RWPE2 (cell line): ENCODE results near the gene GADL1.
A peak's percentile ranks its signal among the peaks of the same experiment; 100 is the strongest.

Source experiments
- ATAC-seq: fragments of 200-7000 bp; cut with Tn5 transposase; 3 replicates; pipeline ENCODE4 v1.9.1; 2021; ENCODE audit warnings: low read depth
- DNase-seq: peaks from one replicate; pipeline ENCODE4 v3.0.0-alpha.2; 2020; ENCODE audit warnings: low spot score
- H3K27ac ChIP-seq: fragments of 450-650 bp; 2 replicates; pipeline ENCODE4 v1.5.1; 2017; ENCODE audit warnings: mild to moderate bottlenecking; ENCODE audit not compliant: poor library complexity, severe bottlenecking
- H3K27me3 ChIP-seq: fragments of 250-450 bp; sonication (Bioruptor Pico); 2 replicates; pipeline ENCODE4 v1.5.1; 2021; ENCODE audit warnings: mild to moderate bottlenecking, moderate library complexity; ENCODE audit not compliant: insufficient read depth, poor library complexity, severe bottlenecking
- H3K36me3 ChIP-seq: fragments of 250-450 bp; sonication (Bioruptor Pico); 2 replicates; pipeline ENCODE4 v1.5.1; 2020; ENCODE audit warnings: low read depth, mild to moderate bottlenecking, moderate library complexity
- H3K4me1 ChIP-seq: fragments of 250-450 bp; sonication (Bioruptor Pico); 2 replicates; pipeline ENCODE4 v1.5.1; 2021; ENCODE audit warnings: mild to moderate bottlenecking, moderate library complexity; ENCODE audit not compliant: insufficient read depth, poor library complexity, severe bottlenecking
- H3K4me3 ChIP-seq: fragments of 250-450 bp; sonication (Bioruptor Pico); 2 replicates; pipeline ENCODE4 v1.5.1; 2021; ENCODE audit warnings: mild to moderate bottlenecking, moderate library complexity; ENCODE audit not compliant: severe bottlenecking
- H3K9me3 ChIP-seq: fragments of 250-450 bp; sonication (Bioruptor Pico); 2 replicates; pipeline ENCODE4 v1.5.1; 2021; ENCODE audit warnings: mild to moderate bottlenecking, moderate library complexity; ENCODE audit not compliant: severe bottlenecking
- TF ChIP-seq, protein P1 (sequence below): fragments of 450-650 bp; IDR thresholded peaks from one replicate; pipeline ENCODE4 v1.5.1; 2017; ENCODE audit warnings: mild to moderate bottlenecking, moderate library complexity; ENCODE audit not compliant: poor library complexity, severe bottlenecking

The GADL1 gene

DNA sequence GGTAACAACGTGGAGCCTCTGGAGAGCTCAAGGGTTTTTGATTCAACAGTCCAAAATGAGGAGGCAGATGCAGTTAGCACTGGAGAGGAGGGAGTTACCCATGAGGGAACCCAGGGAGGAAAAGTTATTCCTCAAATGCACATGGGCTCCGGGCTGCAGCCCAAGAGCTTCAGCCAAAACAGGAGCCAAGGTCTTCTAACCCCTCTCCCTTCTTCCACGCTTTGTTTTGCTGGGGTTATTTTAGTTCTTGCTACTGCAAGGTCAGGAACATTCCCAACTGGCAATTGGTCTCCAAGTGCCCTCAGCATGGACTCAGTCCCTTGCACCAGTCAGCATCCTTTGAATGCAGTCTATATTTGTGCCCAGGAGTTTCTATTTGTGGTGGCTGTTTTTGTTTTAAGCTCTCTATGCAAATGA, 198.1 kb downstream of the GADL1 start:
- no peak overlapping the region for H3K27ac ChIP-seq
- DNase-seq (no peak), ATAC-seq (no peak)
- no peaks in the 10 kb centered on the region for H3K9me3 ChIP-seq
- TF ChIP-seq, protein P1, sequence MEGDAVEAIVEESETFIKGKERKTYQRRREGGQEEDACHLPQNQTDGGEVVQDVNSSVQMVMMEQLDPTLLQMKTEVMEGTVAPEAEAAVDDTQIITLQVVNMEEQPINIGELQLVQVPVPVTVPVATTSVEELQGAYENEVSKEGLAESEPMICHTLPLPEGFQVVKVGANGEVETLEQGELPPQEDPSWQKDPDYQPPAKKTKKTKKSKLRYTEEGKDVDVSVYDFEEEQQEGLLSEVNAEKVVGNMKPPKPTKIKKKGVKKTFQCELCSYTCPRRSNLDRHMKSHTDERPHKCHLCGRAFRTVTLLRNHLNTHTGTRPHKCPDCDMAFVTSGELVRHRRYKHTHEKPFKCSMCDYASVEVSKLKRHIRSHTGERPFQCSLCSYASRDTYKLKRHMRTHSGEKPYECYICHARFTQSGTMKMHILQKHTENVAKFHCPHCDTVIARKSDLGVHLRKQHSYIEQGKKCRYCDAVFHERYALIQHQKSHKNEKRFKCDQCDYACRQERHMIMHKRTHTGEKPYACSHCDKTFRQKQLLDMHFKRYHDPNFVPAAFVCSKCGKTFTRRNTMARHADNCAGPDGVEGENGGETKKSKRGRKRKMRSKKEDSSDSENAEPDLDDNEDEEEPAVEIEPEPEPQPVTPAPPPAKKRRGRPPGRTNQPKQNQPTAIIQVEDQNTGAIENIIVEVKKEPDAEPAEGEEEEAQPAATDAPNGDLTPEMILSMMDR: no peak
- no peaks in the 10 kb centered on the region for H3K4me1 ChIP-seq
- no peak overlapping the region for H3K4me3 ChIP-seq
- no peaks in the 10 kb centered on the region for H3K27me3 ChIP-seq
- H3K36me3 ChIP-seq: peaks cover 69% of the 10 kb centered on the region

DNA sequence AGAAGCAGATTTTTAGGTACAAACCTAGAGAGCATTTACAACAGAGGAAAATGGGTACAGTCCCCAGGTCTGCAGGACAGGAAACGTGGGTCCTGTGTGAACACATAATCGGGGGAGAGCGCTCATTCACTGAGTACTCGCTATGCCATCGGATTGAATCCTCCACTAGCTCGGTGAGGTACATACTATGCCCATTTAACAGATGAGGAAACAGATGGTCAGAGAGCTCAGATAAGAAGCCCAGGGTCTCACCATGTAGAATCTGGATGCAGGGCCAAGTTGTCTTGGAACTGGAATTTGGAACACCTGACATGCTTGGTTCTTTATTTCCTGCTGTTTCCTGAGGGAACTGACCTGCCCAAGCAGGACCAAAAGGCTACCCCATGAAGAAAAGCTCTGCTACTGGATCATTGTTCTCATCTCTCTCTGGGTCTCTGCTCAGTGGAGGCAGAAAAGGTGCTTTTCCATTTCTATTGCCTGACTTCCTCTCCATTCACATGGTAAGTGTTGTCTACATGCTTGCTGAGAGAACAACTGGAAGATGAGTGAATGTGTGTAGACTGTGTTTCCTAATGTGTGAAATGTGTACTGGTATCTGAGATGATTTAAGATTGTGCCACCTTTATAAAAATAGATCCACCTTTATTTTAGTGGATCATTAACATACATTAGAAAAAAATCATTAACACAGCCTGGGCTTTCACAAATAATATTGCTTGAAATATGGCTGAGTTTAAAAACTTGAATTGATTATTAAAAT, 199.0 kb downstream of the GADL1 start:
- TF ChIP-seq, protein P1: no peak
- Histone ChIP-seq H3K27me3 (no peaks in the 10 kb centered on the region), H3K27ac (no peak overlapping the region), H3K36me3 (peaks cover 79% of the 10 kb centered on the region), H3K4me1 (no peaks in the 10 kb centered on the region), H3K4me3 (no peak overlapping the region), H3K9me3 (no peaks in the 10 kb centered on the region)
- DNase-seq: no peak
- no peak for ATAC-seq

DNA sequence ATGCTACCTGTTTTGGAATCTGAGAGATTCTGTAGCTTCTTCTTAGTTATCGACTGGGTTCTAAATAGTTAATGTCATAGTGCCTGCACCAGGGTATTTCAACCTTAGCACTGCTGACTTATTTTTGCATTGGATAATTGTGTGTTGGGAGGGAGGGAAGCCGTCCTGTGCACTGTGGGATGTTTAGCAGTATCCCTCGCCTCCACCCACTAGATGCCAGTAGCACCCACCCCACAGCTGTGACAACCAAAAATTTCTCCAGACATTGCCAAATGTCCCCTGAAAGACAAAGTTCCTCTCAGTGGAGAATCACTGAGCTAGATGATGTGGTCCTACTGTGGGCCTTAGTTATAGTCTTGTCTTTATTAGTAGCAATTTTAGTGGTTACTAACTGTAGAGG, 199.8 kb downstream of the GADL1 start:
- no peaks in the 10 kb centered on the region for H3K27me3 ChIP-seq
- peaks cover 87% of the 10 kb centered on the region for H3K36me3 ChIP-seq
- peaks cover 2% of the 10 kb centered on the region for H3K4me1 ChIP-seq
- H3K4me3 ChIP-seq: no peak overlapping the region
- TF ChIP-seq, protein P1: no peak
- DNase-seq (no peak), ATAC-seq (no peak)
- H3K27ac ChIP-seq: no peak overlapping the region
- no peaks in the 10 kb centered on the region for H3K9me3 ChIP-seq

DNA sequence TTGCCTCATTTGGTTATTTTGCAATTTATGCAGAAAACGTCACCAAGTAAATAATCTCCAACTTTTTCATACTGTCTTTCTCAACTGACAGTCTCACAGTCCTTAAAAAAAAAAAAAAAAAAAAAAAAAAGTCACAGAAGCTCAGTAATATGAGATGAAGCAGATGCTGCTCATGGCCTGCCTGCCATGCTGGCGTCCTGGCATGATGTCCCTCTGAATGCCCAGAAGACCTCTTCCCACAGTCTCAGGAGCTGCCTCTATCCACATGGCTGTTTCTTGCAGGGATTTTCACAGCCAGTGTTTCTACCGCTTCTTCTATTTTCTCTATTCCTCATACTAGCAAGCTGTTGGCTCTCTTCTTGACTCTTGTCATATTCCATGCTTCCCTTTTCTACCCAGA, 200.3 kb downstream of the GADL1 start:
- ATAC-seq (no peak), DNase-seq (no peak)
- Histone ChIP-seq H3K36me3 (peaks cover 91% of the 10 kb centered on the region), H3K27ac (no peak overlapping the region), H3K27me3 (no peaks in the 10 kb centered on the region), H3K9me3 (no peaks in the 10 kb centered on the region), H3K4me3 (no peak overlapping the region), H3K4me1 (peaks cover 7% of the 10 kb centered on the region)
- TF ChIP-seq, protein P1: no peak

DNA sequence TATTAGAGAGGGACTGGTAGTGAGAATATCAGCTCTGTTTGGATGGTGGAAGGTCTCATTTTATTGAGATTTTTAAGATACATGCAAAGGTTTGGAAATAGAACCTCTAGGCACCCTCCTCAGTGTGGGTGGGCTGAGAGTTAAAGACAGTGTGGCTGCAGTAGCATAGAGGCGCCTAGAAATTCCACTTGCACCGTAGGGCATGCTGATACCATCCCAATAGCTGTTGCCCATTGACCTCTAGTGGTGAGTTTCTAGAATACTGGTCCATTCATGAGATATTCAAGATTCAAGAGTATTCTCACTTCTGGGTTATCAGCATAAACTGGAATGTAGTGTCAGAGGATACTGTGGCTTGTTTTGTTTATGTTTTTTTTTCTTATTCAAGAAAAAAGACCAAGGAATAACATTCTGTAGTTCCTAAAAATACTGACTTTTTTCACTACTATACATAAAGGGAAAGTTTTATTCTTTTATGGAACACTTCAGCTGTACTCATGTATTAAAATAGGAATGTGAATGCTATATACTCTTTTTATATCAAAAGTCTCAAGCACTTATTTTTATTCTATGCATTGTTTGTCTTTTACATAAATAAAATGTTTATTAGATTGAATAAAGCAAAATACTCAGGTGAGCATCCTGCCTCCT, 200.9 kb downstream of the GADL1 start:
- H3K4me1 ChIP-seq: peaks cover 12% of the 10 kb centered on the region
- ATAC-seq (peak; percentile 71), DNase-seq (no peak)
- peaks cover 96% of the 10 kb centered on the region for H3K36me3 ChIP-seq
- TF ChIP-seq, protein P1: peak; percentile 92
- peak overlapping the region; percentile 94 for H3K27ac ChIP-seq
- H3K27me3 ChIP-seq: no peaks in the 10 kb centered on the region
- H3K4me3 ChIP-seq: no peak overlapping the region
- H3K9me3 ChIP-seq: no peaks in the 10 kb centered on the region
